ENCODE data around the gene LHB. TPM values are rescaled to one million over a fixed set of nuclear protein-coding genes. Genes with fewer than 3 reads are reported as not detected.

The LHB gene
- total RNA-seq, result not detected in 2 replicates
- 1.3 and 1.4 TPM in 2 replicates for polyA plus RNA-seq
- 0.44 TPM in 1 of 2 replicates, not detected in the other for polyA plus RNA-seq (2011; cell fraction: cytosol; rRNA removed)
- polyA plus RNA-seq (2011; cell fraction: nucleus; rRNA removed), result 2.3 and 2.7 TPM in 2 replicates
- polyA plus RNA-seq (2012), result not detected in 2 replicates
- polyA minus RNA-seq, result not detected in 2 replicates
- not detected for polyA minus RNA-seq (2011; cell fraction: cytosol; rRNA and poly(A)+ RNA removed)
- not detected in 2 replicates for polyA minus RNA-seq (2011; cell fraction: nucleus; rRNA and poly(A)+ RNA removed)
- not detected for Bru-seq, nascent RNA
- BruChase-seq, experiment 1, labeled RNA remaining after a 6-hour chase, result not detected
- not detected for BruChase-seq, experiment 2, labeled RNA remaining after a 2-hour chase
- long read RNA-seq, partial matches to known transcripts, result 0 of 1 reads
- long read RNA-seq, other reads (novel, unspliced or antisense), result 1 of 1 reads

GRCh38 chr19:49017041-49017665 is at the start of gene LHB:
TSS of gene LHB (minus strand) at chr19:49017091. CDS start at chr19:49017081, 10 bp downstream.
- DNase-seq (ENCODE audit: low read depth, low spot score) (no peak), FAIRE-seq (no peak)
- intact Hi-C loops (cut with micrococcal nuclease) (no loop called here), dilution Hi-C loops (cut with MboI; ENCODE audit: extremely low pct_ligation_motif_present, low sequenced_read_pairs) (no loop called here)
- Histone ChIP-seq H4K20me1 (replicated peaks; ENCODE audit: control insufficient read depth, extremely low read depth, insufficient read depth, low read length) (no peaks in the 10 kb centered on the region), H3K4me3 (replicated peaks in 1 of 3; ENCODE audit: insufficient read depth in 1 of 3, low read depth in 1 of 3, low read length in 3 of 3) (peak within 1 kb of the TSS; percentile 25 to 40 (median 26)), H3K9me3 (replicated peaks; ENCODE audit: control insufficient read depth, insufficient read depth, low read length) (no peaks in the 10 kb centered on the region), H3K4me2 (ENCODE audit: insufficient read depth, low read length) (peak within 1 kb of the TSS; percentile 52), H3K9me1 (replicated peaks; ENCODE audit: control insufficient read depth, extremely low read depth, insufficient read depth, low read length) (no peaks in the 10 kb centered on the region), H3K79me2 (ENCODE audit: control insufficient read depth, insufficient read depth, low read length) (no peaks in the 10 kb centered on the region), H3K36me3 (ENCODE audit: control insufficient read depth in 2 of 2, extremely low read depth in 1 of 2, insufficient read depth in 2 of 2, low read length in 2 of 2) (peaks cover 0 to 17% of the 10 kb centered on the region in 2 experiments), H3K27ac (ENCODE audit: insufficient read depth, low read depth, low read length) (no peak within 1 kb of the TSS), H3K27me3 (ENCODE audit: control insufficient read depth in 2 of 2, insufficient read depth in 2 of 2, low read length in 2 of 2) (peaks cover 0 to 5% of the 10 kb centered on the region in 2 experiments), H3K9ac (replicated peaks; ENCODE audit: extremely low read depth, insufficient read depth, low read length) (no peak within 1 kb of the TSS), H3K4me1 (ENCODE audit: control insufficient read depth, extremely low read depth, insufficient read depth, low read length) (peaks cover 10% of the 10 kb centered on the region), H2AFZ (ENCODE audit: low read depth, low read length) (peak within 1 kb of the TSS; percentile 1)
- POLR2A ChIA-PET, result no interaction called here
- TF ChIP-seq MYC (IDR thresholded peaks at IDR 0.05; ENCODE audit: low read depth, low read length) (no peak), GATA2 (IDR thresholded peaks at IDR 0.05; ENCODE audit: insufficient read depth, insufficient read length, low read depth, low read length) (no peak)
- CTCF ChIA-PET, result interaction anchor here (0.7 to 5.4 kb wide), 7 partner anchors 8 to 38 kb away, joined by 3 to 37 read pairs (median 6); partner anchors contain the start of genes GYS1 and RUVBL2
- no TSS peak for BruUV-seq (replicated peaks)

GRCh38 chr19:49065905-49066512 is 49.1 kb upstream of the LHB start:
- POLR2A ChIA-PET, result no interaction called here
- CTCF ChIA-PET, result interaction anchor here (0.6 to 1.9 kb wide), 3 partner anchors 8 to 133 kb away, joined by 3 to 6 read pairs (median 6); no protein-coding TSS in a partner anchor

More at GRCh38 chr19:49065905-49066512, 49.1 kb upstream of the LHB start:
- Histone ChIP-seq H3K27ac (ENCODE audit: insufficient read depth, low read depth, low read length) (no peak overlapping the region), H3K9me1 (replicated peaks; ENCODE audit: control insufficient read depth, extremely low read depth, insufficient read depth, low read length) (no peaks in the 10 kb centered on the region), H3K27me3 (ENCODE audit: control insufficient read depth in 2 of 2, insufficient read depth in 2 of 2, low read length in 2 of 2) (peaks cover 33 to 42% of the 10 kb centered on the region in 2 experiments), H3K4me2 (ENCODE audit: insufficient read depth, low read length) (no peak overlapping the region), H3K9me3 (replicated peaks; ENCODE audit: control insufficient read depth, insufficient read depth, low read length) (no peaks in the 10 kb centered on the region), H3K79me2 (ENCODE audit: control insufficient read depth, insufficient read depth, low read length) (no peaks in the 10 kb centered on the region), H3K4me3 (replicated peaks in 1 of 3; ENCODE audit: insufficient read depth in 1 of 3, low read depth in 1 of 3, low read length in 3 of 3) (no peak overlapping the region), H2AFZ (ENCODE audit: low read depth, low read length) (no peak overlapping the region), H3K4me1 (ENCODE audit: control insufficient read depth, extremely low read depth, insufficient read depth, low read length) (no peaks in the 10 kb centered on the region), H3K36me3 (ENCODE audit: control insufficient read depth in 2 of 2, extremely low read depth in 1 of 2, insufficient read depth in 2 of 2, low read length in 2 of 2) (no peaks in the 10 kb centered on the region), H3K9ac (replicated peaks; ENCODE audit: extremely low read depth, insufficient read depth, low read length) (no peak overlapping the region), H4K20me1 (replicated peaks; ENCODE audit: control insufficient read depth, extremely low read depth, insufficient read depth, low read length) (no peaks in the 10 kb centered on the region)
- no peak for TF ChIP-seq EZH2 (IDR thresholded peaks at IDR 0.05; ENCODE audit: borderline replicate concordance, low read depth, low read length, severe bottlenecking)
- no peak for TF ChIP-seq POLR2AphosphoS5 (IDR thresholded peaks at IDR 0.05; ENCODE audit: insufficient read depth, low read depth, low read length)
- TF ChIP-seq GATA2 (IDR thresholded peaks at IDR 0.05; ENCODE audit: insufficient read depth, insufficient read length, low read depth, low read length), result no peak
- no peak for TF ChIP-seq JUN (IDR thresholded peaks at IDR 0.05; ENCODE audit: borderline replicate concordance, insufficient read depth, insufficient read length, low read depth)
- no peak for TF ChIP-seq FOS (IDR thresholded peaks at IDR 0.05; ENCODE audit: borderline replicate concordance, insufficient read depth, low read length)
- no peak for TF ChIP-seq MAX (IDR thresholded peaks at IDR 0.05; ENCODE audit: insufficient read depth, insufficient read length)
- no peak for TF ChIP-seq POLR2A (IDR thresholded peaks at IDR 0.05; ENCODE audit: low read depth, low read length)
- TF ChIP-seq MYC (IDR thresholded peaks at IDR 0.05; ENCODE audit: low read depth, low read length), result no peak
- TF ChIP-seq CTCF (IDR thresholded peaks at IDR 0.05; ENCODE audit: extremely low read depth in 1 of 2, insufficient read depth in 1 of 2, low read depth in 1 of 2, low read length in 2 of 2), result no peak
- BruUV-seq (replicated peaks), result no TSS peak
- DNase-seq (ENCODE audit: low read depth, low spot score) (no peak), FAIRE-seq (no peak)
- intact Hi-C loops (cut with micrococcal nuclease) (no loop called here), dilution Hi-C loops (cut with MboI; ENCODE audit: extremely low pct_ligation_motif_present, low sequenced_read_pairs) (no loop called here)
